ENCODE results near the gene UBASH3B.

UBASH3B gene

DNA sequence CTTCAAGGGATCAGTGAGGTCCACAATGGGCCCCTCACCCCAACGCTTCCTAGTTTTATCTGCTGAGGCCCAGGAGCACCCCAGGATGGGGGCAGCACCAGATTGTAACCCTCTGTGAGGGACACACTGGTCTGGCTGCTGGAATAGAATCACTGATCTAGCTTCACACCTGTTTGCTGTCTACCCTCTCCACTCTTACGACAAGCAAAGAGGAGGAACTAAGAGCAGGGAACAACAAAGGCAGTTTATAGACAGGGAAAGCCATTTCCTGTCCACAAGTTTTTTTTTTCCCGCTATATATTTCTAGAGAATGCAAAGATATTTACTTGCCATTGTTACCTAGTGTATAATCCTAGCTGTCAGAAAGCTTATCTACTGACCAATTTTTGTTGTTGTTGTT is 121.8 kb downstream of the UBASH3B start:
- TF ChIP-seq, protein P1, sequence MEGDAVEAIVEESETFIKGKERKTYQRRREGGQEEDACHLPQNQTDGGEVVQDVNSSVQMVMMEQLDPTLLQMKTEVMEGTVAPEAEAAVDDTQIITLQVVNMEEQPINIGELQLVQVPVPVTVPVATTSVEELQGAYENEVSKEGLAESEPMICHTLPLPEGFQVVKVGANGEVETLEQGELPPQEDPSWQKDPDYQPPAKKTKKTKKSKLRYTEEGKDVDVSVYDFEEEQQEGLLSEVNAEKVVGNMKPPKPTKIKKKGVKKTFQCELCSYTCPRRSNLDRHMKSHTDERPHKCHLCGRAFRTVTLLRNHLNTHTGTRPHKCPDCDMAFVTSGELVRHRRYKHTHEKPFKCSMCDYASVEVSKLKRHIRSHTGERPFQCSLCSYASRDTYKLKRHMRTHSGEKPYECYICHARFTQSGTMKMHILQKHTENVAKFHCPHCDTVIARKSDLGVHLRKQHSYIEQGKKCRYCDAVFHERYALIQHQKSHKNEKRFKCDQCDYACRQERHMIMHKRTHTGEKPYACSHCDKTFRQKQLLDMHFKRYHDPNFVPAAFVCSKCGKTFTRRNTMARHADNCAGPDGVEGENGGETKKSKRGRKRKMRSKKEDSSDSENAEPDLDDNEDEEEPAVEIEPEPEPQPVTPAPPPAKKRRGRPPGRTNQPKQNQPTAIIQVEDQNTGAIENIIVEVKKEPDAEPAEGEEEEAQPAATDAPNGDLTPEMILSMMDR (IDR thresholded peaks at IDR 0.05; ENCODE audit: low read depth, low read length): no peak
- H3K4me3 ChIP-seq (replicated peaks in 1 of 2; ENCODE audit: low read depth in 2 of 2, low read length in 2 of 2): no peak overlapping the region
- no peak for DNase-seq (ENCODE audit: low read depth in 2 of 2)

DNA sequence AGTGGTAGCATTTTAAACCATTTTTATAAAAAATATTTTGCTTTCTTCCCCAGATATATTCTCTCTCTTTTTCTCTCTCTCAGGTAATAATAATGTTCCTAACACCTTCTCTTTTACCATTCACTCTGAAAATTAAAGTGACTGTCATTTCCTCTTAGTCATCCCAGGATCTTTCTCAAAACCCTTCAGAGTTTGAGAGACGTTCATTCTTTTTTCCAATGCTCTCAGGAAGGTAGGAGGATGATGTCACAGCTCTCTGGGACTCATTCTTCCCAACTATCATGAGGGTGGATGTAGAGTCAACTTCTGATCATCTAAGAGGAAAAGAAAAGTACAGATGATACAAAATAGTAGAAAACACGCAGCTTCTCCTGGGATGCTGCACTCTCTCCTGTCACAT is 122.6 kb downstream of the UBASH3B start:
- no peak overlapping the region for H3K4me3 ChIP-seq (replicated peaks in 1 of 2; ENCODE audit: low read depth in 2 of 2, low read length in 2 of 2)
- TF ChIP-seq, protein P1 (IDR thresholded peaks at IDR 0.05; ENCODE audit: low read depth, low read length): no peak
- peak in 1 of 2 donors; percentile 72 for DNase-seq (ENCODE audit: low read depth in 2 of 2)

DNA sequence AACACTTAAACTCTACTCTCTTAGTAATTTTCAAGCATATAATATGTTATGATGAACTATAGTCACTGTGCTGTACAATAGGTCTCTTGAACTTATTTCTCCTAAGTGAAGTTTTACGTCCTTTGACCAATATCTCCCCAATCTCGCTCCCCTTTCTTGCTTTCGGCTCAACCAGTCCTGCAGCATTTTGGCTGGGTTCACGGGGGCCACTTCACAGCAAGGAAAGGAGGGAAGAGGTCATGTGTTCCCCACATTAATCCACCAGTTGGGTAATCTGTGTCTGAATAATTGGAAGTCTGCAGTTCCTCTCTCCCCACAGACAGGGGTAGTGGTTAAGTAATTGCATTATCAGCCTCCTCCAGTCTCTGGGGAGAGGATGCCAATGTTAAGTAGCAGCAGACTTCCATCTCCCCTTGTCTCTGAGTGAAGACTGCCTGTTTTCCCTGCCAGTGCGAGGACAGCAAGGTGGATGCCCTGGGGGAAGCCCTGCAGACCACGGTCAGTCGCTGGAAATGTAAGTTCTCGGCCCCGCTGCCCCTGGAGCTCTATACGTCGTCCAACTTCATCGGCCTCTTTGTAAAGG is 123.6 kb downstream of the UBASH3B start:
- TF ChIP-seq, protein P1 (IDR thresholded peaks at IDR 0.05; ENCODE audit: low read depth, low read length): no peak
- no peak overlapping the region for H3K4me3 ChIP-seq (replicated peaks in 1 of 2; ENCODE audit: low read depth in 2 of 2, low read length in 2 of 2)
- peak in 1 of 2 donors; percentile 47 for DNase-seq (ENCODE audit: low read depth in 2 of 2)

DNA sequence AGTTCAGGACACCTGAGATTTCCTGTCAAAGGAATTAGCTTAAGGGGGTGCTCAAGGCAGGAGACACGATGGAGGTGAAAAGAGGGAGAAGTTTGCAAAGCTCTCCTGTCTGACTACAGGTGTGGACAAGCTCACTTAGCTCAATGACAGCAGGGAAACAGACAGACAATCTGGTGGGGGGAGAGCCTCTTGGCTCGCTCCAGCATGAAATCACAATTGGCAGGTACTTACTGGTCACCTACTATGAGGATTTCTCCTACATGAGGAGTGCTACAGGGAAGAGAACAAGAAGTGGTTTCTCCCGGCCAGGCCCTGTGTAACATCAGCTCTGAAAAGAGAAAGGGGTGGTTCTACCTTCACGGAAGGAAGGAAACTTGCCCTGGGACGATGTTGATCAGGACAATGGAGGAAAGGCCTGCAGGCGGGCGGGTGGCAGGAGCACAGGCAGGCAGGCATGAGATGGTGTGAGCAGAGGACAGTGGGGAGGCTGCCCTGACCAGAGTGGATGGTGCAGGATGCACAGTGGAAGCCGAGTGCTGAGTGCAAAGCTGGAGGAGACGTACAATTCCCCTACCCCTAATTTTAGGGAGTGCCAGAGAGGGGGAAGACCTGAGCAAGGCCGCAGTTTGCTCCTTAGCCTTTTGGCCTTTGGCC is 124.9 kb downstream of the UBASH3B start:
- no peak for DNase-seq (ENCODE audit: low read depth in 2 of 2)
- TF ChIP-seq, protein P1 (IDR thresholded peaks at IDR 0.05; ENCODE audit: low read depth, low read length): no peak
- no peak overlapping the region for H3K4me3 ChIP-seq (replicated peaks in 1 of 2; ENCODE audit: low read depth in 2 of 2, low read length in 2 of 2)

DNA sequence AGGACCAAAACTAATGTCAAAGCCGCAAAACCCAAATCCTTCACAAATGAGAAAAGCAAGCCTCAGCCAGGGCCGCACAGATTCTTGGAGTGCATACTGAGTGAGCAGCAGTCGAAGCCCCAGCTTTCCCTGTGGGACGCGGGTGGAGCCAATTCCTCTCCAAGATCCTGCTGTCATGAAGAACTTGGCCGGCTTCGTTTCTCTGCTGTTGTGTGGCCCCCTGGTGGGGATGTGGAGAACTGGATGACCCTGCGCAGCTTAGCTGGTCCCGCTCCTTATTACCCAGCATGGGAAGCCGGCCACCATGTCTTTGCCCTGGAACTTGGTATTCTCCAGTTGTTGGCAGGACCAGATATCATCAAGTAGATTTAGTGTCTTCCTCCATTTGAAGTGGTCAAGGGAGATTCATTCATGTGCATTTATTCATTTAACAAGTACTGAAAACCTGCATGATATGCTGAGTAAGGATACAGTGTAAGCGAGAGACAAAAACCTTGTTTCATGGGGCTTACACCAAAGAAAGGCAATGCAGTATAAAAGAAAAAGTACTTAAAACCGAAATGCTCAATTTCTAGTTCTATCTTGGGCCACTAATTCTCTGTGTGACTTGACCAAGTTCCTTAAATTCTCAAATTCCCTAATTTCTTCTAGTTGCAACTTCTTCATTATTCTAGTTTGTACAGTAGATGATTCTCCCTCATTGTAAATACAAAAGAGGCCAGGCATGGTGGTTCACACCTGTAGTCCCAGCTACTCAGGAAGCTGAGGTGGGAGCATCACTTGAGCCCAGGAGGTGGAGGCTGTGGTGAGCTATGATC is 126.1 kb downstream of the UBASH3B start:
- TF ChIP-seq, protein P1 (IDR thresholded peaks at IDR 0.05; ENCODE audit: low read depth, low read length): peak; percentile 93
- DNase-seq (ENCODE audit: low read depth in 2 of 2): peak; percentile 95
- H3K4me3 ChIP-seq (replicated peaks in 1 of 2; ENCODE audit: low read depth in 2 of 2, low read length in 2 of 2): no peak overlapping the region

DNA sequence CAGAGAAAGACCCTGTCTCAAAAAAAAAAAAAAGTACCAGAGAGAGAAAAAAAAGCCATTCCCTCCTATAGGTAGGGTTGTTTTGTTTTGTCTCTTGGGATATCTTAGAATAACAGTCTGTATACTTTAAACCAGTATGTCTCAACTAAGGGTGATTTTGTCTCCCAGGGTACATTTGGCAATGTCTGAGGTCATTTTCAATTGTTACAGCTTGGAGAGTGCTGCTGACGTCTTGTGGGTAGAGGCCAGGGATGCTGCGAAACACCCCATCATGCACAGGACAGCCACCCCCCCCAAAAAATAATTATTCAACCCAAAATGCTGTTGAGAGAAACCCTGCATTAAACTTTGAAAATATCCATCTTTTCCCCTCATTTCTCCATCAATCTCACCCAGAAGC is 126.7 kb downstream of the UBASH3B start:
- H3K4me3 ChIP-seq (replicated peaks in 1 of 2; ENCODE audit: low read depth in 2 of 2, low read length in 2 of 2): no peak overlapping the region
- peak in 1 of 2 donors; percentile 63 for DNase-seq (ENCODE audit: low read depth in 2 of 2)
- TF ChIP-seq, protein P1 (IDR thresholded peaks at IDR 0.05; ENCODE audit: low read depth, low read length): no peak

Measured in cardiac fibroblast (primary cell).